ENCODE data around the gene YWHAG.

Gene YWHAG

GRCh38 chr7:76351372-76351771 is 7.4 kb downstream of the YWHAG start:
- H3K27me3 ChIP-seq (ENCODE audit: insufficient read depth, low read length): no peaks in the 10 kb centered on the region
- H3K9me2 ChIP-seq (ENCODE audit: low read depth, low read length): no peaks in the 10 kb centered on the region
- H3K9me3 ChIP-seq (ENCODE audit: low read length): 0 out of 2 replicates have a peak, but pooled peaks cover 3% of the 10 kb centered on the region
- no peak overlapping the region for H3K4me2 ChIP-seq (ENCODE audit: low read length)
- no peak overlapping the region for H3K27ac ChIP-seq (ENCODE audit: low read depth, low read length, poor library complexity, severe bottlenecking)
- no peak overlapping the region for H3K4me3 ChIP-seq (ENCODE audit: low read depth, low read length, poor library complexity, severe bottlenecking)
- no peak for TF ChIP-seq EZH2 (IDR thresholded peaks at IDR 0.05; ENCODE audit: borderline replicate concordance, low read length)
- no peak for TF ChIP-seq CTCF (IDR thresholded peaks at IDR 0.05; ENCODE audit: low read length)
- H3K79me2 ChIP-seq (ENCODE audit: insufficient read depth, low read length): peaks cover 96% of the 10 kb centered on the region
- peaks cover 12% of the 10 kb centered on the region for H3K4me1 ChIP-seq (ENCODE audit: insufficient read depth, low read length, severe bottlenecking)
- H3K9ac ChIP-seq (ENCODE audit: low read length): no peak overlapping the region
- peaks cover 7% of the 10 kb centered on the region for H4K20me1 ChIP-seq (ENCODE audit: insufficient read depth, low read length)
- no peak overlapping the region for H2AFZ ChIP-seq (ENCODE audit: low read length)
- no peaks in the 10 kb centered on the region for H3F3A ChIP-seq (ENCODE audit: insufficient read depth, low read length)
- H3K36me3 ChIP-seq (ENCODE audit: insufficient read depth, low read length): peaks cover 97% of the 10 kb centered on the region

GRCh38 chr7:76349313-76349885 is 9.4 kb downstream of the YWHAG start:
- Histone ChIP-seq H3K9ac (ENCODE audit: low read length) (no peak overlapping the region), H3K79me2 (ENCODE audit: insufficient read depth, low read length) (peaks cover 91% of the 10 kb centered on the region), H3K4me1 (ENCODE audit: insufficient read depth, low read length, severe bottlenecking) (no peaks in the 10 kb centered on the region), H3K27me3 (ENCODE audit: insufficient read depth, low read length) (no peaks in the 10 kb centered on the region), H3K4me2 (ENCODE audit: low read length) (no peak overlapping the region), H3K36me3 (ENCODE audit: insufficient read depth, low read length) (peaks cover 96% of the 10 kb centered on the region), H3K27ac (ENCODE audit: low read depth, low read length, poor library complexity, severe bottlenecking) (no peak overlapping the region), H3K4me3 (ENCODE audit: low read depth, low read length, poor library complexity, severe bottlenecking) (no peak overlapping the region), H4K20me1 (ENCODE audit: insufficient read depth, low read length) (peaks cover 7% of the 10 kb centered on the region; the same call in 1 of the 2 replicates), H3F3A (ENCODE audit: insufficient read depth, low read length) (no peaks in the 10 kb centered on the region), H2AFZ (ENCODE audit: low read length) (no peak overlapping the region), H3K9me3 (ENCODE audit: low read length) (no peaks in the 10 kb centered on the region), H3K9me2 (ENCODE audit: low read depth, low read length) (no peaks in the 10 kb centered on the region)
- TF ChIP-seq EZH2 (IDR thresholded peaks at IDR 0.05; ENCODE audit: borderline replicate concordance, low read length) (no peak), CTCF (IDR thresholded peaks at IDR 0.05; ENCODE audit: low read length) (no peak)

GRCh38 chr7:76347710-76348109 is 11.1 kb downstream of the YWHAG start:
- H3K9me2 ChIP-seq (ENCODE audit: low read depth, low read length): no peaks in the 10 kb centered on the region
- H3K27ac ChIP-seq (ENCODE audit: low read depth, low read length, poor library complexity, severe bottlenecking): no peak overlapping the region
- no peaks in the 10 kb centered on the region for H3F3A ChIP-seq (ENCODE audit: insufficient read depth, low read length)
- peaks cover 7% of the 10 kb centered on the region; the same call in 1 of the 2 replicates for H4K20me1 ChIP-seq (ENCODE audit: insufficient read depth, low read length)
- no peak overlapping the region for H3K9ac ChIP-seq (ENCODE audit: low read length)
- no peaks in the 10 kb centered on the region for H3K27me3 ChIP-seq (ENCODE audit: insufficient read depth, low read length)
- H3K4me2 ChIP-seq (ENCODE audit: low read length): no peak overlapping the region
- peaks cover 91% of the 10 kb centered on the region for H3K79me2 ChIP-seq (ENCODE audit: insufficient read depth, low read length)
- H3K9me3 ChIP-seq (ENCODE audit: low read length): no peaks in the 10 kb centered on the region
- H3K4me3 ChIP-seq (ENCODE audit: low read depth, low read length, poor library complexity, severe bottlenecking): no peak overlapping the region
- H2AFZ ChIP-seq (ENCODE audit: low read length): no peak overlapping the region
- TF ChIP-seq EZH2 (IDR thresholded peaks at IDR 0.05; ENCODE audit: borderline replicate concordance, low read length): no peak
- no peak for TF ChIP-seq CTCF (IDR thresholded peaks at IDR 0.05; ENCODE audit: low read length)
- H3K4me1 ChIP-seq (ENCODE audit: insufficient read depth, low read length, severe bottlenecking): no peaks in the 10 kb centered on the region
- peaks cover 97% of the 10 kb centered on the region for H3K36me3 ChIP-seq (ENCODE audit: insufficient read depth, low read length)
